PC-9 (cell line): ENCODE measurements around the gene MTCH2.

Source experiments
- EZH2 ChIP-seq: fragments of 200-600 bp; sonication (generic); IDR thresholded peaks from 2 replicates; pipeline ENCODE4 v1.8.0; 2017; ENCODE audit warnings: antibody characterized with exemption, low read depth
- TF ChIP-seq, protein P1 (sequence below): fragments of 200-600 bp; sonication (generic); conservative IDR thresholded peaks from 2 replicates; pipeline ENCODE4 v1.6.1; 2017; ENCODE audit warnings: mixed run types, antibody characterized with exemption, mild to moderate bottlenecking, moderate library complexity

DNA sequence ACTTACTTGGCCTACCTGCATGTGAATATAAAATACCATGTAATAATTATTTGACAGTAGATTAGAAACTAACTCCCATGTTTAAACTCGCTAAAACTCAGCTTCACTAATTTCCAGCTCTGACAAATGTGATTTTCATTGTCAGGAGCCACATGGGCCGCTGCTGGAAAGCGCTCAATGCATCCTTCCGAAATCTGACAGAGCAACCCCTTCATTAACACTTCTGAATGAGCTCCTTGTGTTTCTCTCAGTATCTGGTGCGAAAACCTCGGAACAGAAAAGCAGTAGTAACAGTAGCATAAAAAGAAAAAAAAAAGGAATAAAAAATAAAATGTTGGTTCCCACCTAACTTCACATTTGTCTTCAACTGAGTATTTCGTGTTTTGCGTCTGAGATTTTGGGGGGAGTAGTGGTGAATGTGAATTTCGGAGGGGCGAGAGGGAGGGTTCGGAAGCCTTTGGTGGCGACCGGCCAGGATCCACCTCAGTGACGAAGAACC, 710 bp downstream of the MTCH2 start:
- TF ChIP-seq EZH2: no peak
- TF ChIP-seq, protein P1, sequence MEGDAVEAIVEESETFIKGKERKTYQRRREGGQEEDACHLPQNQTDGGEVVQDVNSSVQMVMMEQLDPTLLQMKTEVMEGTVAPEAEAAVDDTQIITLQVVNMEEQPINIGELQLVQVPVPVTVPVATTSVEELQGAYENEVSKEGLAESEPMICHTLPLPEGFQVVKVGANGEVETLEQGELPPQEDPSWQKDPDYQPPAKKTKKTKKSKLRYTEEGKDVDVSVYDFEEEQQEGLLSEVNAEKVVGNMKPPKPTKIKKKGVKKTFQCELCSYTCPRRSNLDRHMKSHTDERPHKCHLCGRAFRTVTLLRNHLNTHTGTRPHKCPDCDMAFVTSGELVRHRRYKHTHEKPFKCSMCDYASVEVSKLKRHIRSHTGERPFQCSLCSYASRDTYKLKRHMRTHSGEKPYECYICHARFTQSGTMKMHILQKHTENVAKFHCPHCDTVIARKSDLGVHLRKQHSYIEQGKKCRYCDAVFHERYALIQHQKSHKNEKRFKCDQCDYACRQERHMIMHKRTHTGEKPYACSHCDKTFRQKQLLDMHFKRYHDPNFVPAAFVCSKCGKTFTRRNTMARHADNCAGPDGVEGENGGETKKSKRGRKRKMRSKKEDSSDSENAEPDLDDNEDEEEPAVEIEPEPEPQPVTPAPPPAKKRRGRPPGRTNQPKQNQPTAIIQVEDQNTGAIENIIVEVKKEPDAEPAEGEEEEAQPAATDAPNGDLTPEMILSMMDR: no peak
